Measurements from ENCODE around the gene RGN. TPM values are rescaled to one million over a fixed set of nuclear protein-coding genes. Genes with fewer than 3 reads are reported as not detected.
"Not testable (repeated sequence)": the region's sequence is repeated elsewhere in the genome, so short reads cannot be mapped to it uniquely, and the experiment has no call there.

The RGN gene
- total RNA-seq, 1 experiment from 2014 or later = not detected

DNA sequence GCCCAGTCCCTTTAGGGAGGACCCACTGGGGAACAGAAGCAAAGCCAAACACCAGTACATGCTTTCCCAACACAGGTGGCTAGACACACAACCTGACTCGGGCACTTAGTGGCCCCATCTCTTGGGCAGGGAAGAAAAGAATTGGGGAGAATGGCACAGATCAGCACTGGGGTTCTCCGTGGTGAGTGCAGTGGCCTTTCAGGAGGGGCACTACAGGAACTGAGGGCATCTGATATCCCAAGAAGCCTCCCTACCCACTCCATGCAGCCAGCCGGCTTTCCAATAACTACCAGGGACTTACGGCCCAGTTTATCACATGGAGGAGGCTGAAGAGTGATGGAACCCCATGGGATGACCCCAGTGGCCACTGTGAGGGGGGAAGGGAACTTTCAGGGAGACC, 23.0 kb downstream of the RGN start:
- intact Hi-C loops (cut with micrococcal nuclease; ENCODE audit: unreplicated experiment) = no loop called here
- no TSS peak for BruUV-seq (replicated peaks)
- Mint-ChIP-seq H3K4me1 (ENCODE audit: low read depth, unreplicated experiment) (no peaks in the 10 kb centered on the region), H3K27ac (ENCODE audit: unreplicated experiment) (no peak overlapping the region), H3K4me3 (ENCODE audit: low read depth, unreplicated experiment) (no peak overlapping the region), H3K9me3 (ENCODE audit: low read depth, unreplicated experiment) (no peaks in the 10 kb centered on the region), H3K36me3 (ENCODE audit: insufficient read depth, unreplicated experiment) (no peaks in the 10 kb centered on the region), H3K27me3 (ENCODE audit: unreplicated experiment) (peaks cover 7% of the 10 kb centered on the region)
- CTCF ChIA-PET = no interaction called here
- TF ChIP-seq, protein P1, sequence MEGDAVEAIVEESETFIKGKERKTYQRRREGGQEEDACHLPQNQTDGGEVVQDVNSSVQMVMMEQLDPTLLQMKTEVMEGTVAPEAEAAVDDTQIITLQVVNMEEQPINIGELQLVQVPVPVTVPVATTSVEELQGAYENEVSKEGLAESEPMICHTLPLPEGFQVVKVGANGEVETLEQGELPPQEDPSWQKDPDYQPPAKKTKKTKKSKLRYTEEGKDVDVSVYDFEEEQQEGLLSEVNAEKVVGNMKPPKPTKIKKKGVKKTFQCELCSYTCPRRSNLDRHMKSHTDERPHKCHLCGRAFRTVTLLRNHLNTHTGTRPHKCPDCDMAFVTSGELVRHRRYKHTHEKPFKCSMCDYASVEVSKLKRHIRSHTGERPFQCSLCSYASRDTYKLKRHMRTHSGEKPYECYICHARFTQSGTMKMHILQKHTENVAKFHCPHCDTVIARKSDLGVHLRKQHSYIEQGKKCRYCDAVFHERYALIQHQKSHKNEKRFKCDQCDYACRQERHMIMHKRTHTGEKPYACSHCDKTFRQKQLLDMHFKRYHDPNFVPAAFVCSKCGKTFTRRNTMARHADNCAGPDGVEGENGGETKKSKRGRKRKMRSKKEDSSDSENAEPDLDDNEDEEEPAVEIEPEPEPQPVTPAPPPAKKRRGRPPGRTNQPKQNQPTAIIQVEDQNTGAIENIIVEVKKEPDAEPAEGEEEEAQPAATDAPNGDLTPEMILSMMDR (IDR thresholded peaks at IDR 0.05; ENCODE audit: unreplicated experiment) = no peak
- DNase-seq = no peak

DNA sequence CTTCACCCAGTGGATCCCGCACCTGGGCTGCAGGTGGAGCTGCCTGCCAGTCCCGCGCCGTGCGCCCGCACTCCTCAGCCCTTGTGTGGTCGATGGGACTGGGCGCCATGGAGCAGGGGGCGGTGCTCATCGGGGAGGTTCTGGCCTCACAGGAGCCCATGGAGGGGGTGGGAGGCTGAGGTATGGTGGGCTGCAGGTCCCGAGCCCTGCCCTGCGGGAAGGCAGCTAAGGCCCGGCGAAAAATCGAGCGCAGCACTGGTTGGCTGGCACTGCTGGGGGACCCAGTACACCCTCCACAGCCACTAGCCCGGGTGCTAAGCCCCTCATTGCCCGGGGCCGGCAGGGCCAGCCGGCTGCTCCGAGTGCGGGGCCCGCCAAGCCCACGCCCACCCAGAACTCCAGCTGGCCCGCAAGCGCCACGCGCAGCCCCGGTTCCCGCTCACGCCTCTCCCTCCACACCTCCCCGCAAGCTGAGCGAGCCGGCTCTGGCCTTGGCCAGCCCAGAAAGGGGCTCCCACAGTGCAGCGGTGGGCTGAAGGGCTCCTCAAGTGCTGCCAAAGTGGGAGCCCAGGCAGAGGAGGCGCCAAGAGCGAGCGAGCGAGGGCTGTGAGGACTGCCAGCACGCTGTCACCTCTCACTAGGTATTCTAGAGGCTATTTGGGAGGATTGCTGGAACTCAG, 32.8 kb downstream of the RGN start:
- H3K9me3 Mint-ChIP-seq (ENCODE audit: low read depth, unreplicated experiment); CTCF ChIA-PET; H3K4me3 Mint-ChIP-seq (ENCODE audit: low read depth, unreplicated experiment); H3K27ac Mint-ChIP-seq (ENCODE audit: unreplicated experiment); DNase-seq; H3K36me3 Mint-ChIP-seq (ENCODE audit: insufficient read depth, unreplicated experiment); H3K4me1 Mint-ChIP-seq (ENCODE audit: low read depth, unreplicated experiment); H3K27me3 Mint-ChIP-seq (ENCODE audit: unreplicated experiment); intact Hi-C loops (cut with micrococcal nuclease; ENCODE audit: unreplicated experiment); BruUV-seq (replicated peaks): not testable (repeated sequence)

DNA sequence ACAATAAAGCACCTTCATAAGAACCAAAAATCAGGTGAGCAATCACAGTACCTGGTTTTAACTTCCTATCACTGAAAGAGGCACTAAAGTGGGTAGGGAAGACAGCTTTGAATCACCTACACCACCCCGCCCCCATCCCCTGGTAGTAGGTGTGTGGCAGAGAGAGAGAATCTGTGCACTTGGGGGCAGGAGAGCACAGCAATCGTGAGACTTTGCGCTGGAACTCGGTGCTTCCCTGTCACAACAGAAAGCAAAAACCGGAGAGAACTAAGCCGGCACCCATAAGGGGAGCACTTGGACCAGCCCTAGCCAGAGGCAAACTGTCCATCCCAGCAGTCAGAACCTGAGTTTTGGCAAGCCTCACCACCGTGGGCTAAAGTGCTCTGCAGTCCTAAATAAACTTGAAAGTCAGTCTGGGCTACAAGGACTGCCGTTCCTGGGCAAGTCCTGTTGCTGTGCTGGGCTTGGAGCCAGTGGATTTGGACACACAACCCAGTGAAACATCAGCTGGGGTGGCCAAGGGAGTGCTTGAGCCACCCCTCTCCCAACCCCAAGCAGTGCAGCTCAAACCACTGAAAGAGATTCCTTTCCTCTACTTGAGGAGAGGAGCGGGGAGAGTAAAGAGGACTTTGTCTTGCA, 34.2 kb downstream of the RGN start:
- BruUV-seq (replicated peaks) = no TSS peak
- Mint-ChIP-seq H3K9me3 (ENCODE audit: low read depth, unreplicated experiment) (no peaks in the 10 kb centered on the region), H3K4me3 (ENCODE audit: low read depth, unreplicated experiment) (no peak overlapping the region), H3K36me3 (ENCODE audit: insufficient read depth, unreplicated experiment) (no peaks in the 10 kb centered on the region), H3K27ac (ENCODE audit: unreplicated experiment) (no peak overlapping the region), H3K4me1 (ENCODE audit: low read depth, unreplicated experiment) (no peaks in the 10 kb centered on the region), H3K27me3 (ENCODE audit: unreplicated experiment) (no peaks in the 10 kb centered on the region)
- CTCF ChIA-PET = no interaction called here
- intact Hi-C loops (cut with micrococcal nuclease; ENCODE audit: unreplicated experiment) = no loop called here
- DNase-seq = peak; percentile 16
- TF ChIP-seq, protein P1 (IDR thresholded peaks at IDR 0.05; ENCODE audit: unreplicated experiment) = no peak

DNA sequence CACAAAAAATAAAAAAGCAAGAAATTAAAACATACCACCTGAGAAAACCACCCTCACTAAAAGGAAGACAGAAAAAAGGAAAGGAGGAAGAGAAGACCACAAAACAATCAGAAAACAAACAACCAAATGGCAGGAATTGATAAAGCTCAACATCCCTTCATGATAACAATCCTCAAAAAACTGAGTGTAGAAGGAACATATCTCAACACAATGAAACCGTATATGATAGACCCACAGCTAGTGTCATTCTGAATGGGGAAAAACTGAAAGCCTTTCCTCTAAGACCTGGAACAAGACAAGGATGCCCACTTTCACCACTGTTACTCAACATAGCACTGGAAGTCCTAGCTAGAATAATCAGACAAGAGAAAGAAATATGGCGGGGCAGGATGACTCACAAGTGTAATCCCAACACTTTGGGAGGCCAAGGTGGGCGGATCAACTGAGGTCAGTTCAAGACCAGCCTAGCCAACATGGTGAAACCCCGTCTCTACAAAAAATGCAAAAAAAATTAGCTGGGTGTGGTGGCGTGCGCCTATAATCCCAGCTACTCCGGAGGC, 38.4 kb downstream of the RGN start:
- intact Hi-C loops (cut with micrococcal nuclease; ENCODE audit: unreplicated experiment); H3K4me1 Mint-ChIP-seq (ENCODE audit: low read depth, unreplicated experiment); H3K36me3 Mint-ChIP-seq (ENCODE audit: insufficient read depth, unreplicated experiment); H3K27ac Mint-ChIP-seq (ENCODE audit: unreplicated experiment); CTCF ChIA-PET; H3K27me3 Mint-ChIP-seq (ENCODE audit: unreplicated experiment); H3K4me3 Mint-ChIP-seq (ENCODE audit: low read depth, unreplicated experiment); DNase-seq; H3K9me3 Mint-ChIP-seq (ENCODE audit: low read depth, unreplicated experiment); BruUV-seq (replicated peaks): not testable (repeated sequence)

DNA sequence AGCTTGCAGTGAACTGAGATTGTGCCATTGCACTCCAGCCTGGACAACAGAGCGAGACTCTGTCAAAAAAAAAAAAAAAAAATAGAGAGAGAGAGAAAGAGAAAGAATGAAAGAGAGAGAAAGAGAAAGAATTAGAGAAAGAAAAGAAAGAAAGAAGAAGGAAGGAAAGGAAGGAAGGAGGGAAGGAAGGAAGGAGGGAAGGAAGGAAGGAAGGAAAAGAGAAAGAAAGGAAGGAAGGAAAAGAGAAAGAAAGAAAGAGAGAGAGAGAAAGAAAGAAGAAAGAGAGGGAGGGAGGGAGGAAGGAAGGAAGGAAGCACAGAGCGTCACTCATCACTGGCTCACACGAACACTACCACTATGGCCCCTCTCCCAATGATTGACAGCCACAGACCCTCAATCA, 46.2 kb downstream of the RGN start:
- intact Hi-C loops (cut with micrococcal nuclease; ENCODE audit: unreplicated experiment); BruUV-seq (replicated peaks); H3K27me3 Mint-ChIP-seq (ENCODE audit: unreplicated experiment); CTCF ChIA-PET; H3K4me1 Mint-ChIP-seq (ENCODE audit: low read depth, unreplicated experiment); H3K27ac Mint-ChIP-seq (ENCODE audit: unreplicated experiment); H3K4me3 Mint-ChIP-seq (ENCODE audit: low read depth, unreplicated experiment); H3K9me3 Mint-ChIP-seq (ENCODE audit: low read depth, unreplicated experiment); DNase-seq: not testable (repeated sequence)
- peaks cover 11% of the 10 kb centered on the region for H3K36me3 Mint-ChIP-seq (ENCODE audit: insufficient read depth, unreplicated experiment)
